ENCODE measurements around the gene PDE6B.
A peak's percentile ranks its signal among the peaks of the same experiment; 100 is the strongest.
"Not testable (repeated sequence)": the region's sequence is repeated elsewhere in the genome, so short reads cannot be mapped to it uniquely, and the experiment has no call there.

The PDE6B gene

DNA sequence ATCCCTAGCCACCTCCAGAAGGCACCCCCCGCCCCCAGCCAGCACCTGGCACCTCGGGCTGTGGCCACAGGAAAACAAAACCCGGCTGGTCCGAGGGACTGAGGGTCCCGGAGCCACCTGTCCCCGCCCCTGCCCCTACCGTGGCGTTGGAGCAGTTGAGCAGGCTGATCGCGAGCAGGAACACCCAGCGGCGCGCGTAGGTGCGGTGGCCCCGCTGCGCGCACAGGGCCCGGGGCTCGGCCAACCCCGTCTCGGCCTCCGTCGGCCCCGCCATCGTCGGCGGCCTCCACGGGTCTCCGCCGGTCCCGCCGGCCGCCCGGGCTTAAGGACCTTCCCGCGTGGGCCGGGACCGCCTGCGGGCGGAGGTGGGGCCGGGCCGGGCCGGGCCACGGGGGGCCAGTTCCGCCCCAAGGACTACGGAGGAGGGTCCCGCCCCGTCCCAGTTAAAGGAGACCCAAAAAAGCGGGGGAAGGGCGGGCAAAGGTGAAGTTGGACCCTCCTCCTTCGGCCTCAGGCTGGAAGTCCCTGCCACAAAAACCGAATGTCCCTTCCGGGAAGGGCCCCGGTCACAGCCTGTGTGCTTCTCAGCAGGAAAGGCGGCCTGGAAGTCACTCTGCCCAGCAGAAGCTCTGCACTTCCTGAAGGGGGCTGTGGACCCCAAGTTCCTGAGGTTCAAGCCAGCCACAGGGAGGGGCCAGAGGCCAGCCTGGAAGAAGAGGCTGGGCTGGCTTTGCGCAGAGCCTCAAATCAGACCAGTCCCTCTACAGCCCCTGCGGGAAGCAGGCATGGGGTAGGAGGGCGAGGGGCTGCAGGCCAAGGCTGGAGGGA lies 63.7 kb downstream of the PDE6B start, which contains the start of gene SLC49A3:
SLC49A3 (minus strand) TSS at position 298 of the 828 bp plus-strand sequence; CDS start at position 274, 24 bp downstream.
- DNase-seq = no peak
- in situ Hi-C loops (cut with MboI; ENCODE audit: low pct_unique_long_range_greater_than_20kb, low sequenced_read_pairs) = no loop called here

DNA sequence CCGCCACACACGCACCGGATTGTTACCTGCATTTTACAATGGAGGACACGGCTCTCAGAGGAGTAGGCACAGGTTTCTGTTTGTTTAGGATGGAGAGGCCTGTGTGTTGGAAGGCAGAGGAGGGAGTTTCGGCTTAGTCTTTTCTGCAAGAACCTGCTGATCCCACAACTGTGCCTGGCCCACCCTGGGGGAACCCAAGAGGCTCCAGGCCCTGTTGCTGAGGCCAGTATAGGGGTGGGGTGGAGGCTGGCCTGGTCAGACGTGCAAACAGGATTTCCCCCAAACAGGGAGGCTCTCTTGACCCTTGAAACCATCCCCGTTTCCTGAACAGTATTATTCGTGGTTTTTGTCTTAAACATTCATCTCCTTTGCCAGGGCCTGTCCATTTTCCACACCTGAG lies 64.3 kb downstream of the PDE6B start:
- in situ Hi-C loops (cut with MboI; ENCODE audit: low pct_unique_long_range_greater_than_20kb, low sequenced_read_pairs) = no loop called here

DNA sequence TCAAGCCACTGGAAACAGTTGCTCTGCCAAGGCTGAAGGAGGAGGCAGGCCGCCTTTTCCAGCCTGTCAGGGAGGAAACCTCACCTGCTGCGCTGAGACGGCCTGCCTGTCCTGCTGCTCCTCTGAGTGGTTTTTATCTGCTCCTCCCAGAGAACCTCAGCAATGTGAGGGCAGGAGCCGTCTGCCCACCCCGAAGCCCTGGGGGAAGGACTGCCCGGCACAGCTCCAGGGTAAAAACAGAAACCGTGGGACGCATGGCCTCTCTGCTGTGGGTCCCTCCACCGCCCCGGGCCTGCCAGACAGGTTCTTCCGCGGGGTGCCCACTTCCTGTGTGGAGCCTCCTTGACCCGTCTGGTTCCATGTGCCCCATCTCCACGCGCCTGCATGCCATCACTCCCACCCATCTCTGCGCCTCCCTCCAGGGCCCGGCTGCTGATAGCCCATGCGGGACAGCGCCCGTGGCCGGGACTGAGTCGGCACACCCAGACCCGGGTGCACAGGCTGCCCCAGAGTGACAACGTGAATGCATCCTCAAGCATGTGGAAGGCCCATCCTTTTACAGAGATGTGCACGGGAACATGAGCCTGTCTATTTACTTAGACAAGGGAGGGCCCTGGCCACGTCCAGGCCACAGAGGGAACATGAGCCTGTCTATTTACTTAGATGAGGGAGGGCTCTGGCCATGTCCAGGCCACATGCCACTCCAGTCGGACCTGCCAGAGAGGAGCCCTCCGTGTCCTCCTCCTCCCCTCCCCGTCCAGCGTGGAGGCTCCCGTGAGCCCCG lies 67.6 kb downstream of the PDE6B start:
- in situ Hi-C loops (cut with MboI; ENCODE audit: low pct_unique_long_range_greater_than_20kb, low sequenced_read_pairs) = no loop called here
- no peak for DNase-seq

More for the DNA sequence above, 64.3 kb downstream of the PDE6B start:
- no peak for DNase-seq

DNA sequence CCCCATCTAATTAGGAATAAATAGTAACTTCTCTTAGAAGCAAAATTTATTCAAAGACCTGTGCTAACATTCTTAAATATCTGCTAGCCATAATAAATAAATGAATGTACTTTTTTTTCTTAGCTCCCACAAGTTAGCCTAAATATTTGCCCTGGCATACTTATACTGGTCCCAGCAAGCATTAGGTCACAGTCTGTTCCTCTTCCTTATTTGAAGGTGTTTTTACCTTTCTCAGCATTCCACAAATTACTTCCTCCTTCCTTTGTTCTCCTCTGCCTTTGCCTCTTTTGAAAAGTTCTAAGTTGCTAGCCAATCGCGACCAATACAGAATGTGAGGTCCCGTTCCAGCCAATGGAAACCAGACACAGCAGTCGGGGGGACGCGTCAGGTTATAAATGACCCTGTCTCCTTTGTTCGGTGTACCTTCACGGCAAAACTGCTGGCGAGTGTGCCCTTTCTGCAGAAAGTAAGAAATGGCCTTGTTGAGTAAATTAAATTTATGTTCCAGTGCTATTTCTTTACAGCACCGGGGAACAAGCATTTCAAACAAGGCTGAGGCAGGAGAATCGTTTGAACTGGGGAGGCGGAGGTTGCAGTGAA lies 69.1 kb downstream of the PDE6B start:
- DNase-seq; in situ Hi-C loops (cut with MboI; ENCODE audit: low pct_unique_long_range_greater_than_20kb, low sequenced_read_pairs): not testable (repeated sequence)

DNA sequence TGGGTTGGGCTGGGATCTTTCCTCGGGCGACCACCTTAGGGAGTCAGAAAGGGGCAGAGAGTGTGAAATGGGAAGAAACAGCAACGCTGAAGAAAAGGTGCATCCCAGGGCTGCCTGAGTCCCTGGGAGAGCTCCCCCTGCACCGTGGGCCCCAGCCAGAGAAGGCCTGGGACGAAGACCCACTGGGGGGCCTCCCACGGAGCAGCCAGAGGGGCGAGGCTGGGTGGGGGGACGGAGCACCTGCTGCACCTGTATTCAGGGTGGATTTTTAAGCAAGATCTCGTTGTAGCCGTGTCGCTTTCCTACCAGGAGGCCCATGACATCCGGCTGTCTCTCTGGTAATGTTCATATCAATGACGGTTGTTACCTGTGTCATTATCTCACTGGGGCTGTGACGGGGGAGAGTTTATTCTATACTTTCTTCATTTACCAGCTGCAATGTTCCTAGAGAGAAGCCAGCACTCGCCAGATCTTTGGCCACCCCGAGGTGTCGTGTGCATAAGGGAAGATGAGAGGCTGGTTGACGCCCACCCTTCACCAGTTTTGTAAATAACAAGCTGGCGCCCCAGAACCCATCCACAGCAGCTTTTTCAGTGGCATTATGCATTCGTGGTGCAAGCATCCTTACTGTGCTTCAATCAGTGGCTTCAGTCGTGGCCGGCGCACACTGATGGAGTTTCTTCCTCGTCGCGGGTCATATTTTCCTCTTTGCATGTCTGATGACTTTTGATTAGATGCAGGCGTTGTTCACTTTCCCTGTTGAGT lies 74.6 kb downstream of the PDE6B start:
- in situ Hi-C loops (cut with MboI; ENCODE audit: low pct_unique_long_range_greater_than_20kb, low sequenced_read_pairs) = no loop called here
- DNase-seq = no peak

DNA sequence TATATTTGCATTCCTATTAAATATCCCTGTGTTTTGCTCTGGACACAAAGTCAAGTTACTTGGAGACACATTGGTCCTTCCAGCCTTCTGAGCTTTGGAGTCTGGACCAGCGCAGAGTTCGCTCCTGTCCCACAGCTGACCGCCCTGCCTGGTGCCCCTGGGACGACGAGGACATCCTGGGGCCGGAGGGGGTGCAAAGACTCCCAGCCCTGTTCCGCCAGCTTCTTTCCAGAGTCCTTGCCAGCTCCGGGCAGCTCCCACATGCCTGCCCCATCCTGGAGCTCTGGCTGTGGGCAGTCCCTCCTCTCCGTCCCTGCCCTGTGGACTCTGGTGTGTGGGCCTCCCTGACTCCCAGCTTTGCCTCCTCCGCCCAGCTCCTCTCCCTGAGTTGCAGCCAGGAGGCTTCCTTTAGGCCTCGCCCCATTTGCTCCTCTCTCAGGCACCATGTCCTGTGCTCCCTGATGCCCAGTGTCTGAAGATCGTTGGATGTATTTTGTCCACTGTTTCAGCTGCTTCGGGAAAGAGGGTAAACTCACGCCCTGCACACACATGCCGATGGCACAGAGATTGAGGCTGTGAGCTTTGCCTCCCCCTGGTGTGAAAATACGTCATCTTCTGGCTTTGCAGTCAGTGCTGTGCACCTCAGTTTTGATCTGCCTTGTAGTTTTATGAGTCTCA lies 75.4 kb downstream of the PDE6B start:
- DNase-seq = no peak
- in situ Hi-C loops (cut with MboI; ENCODE audit: low pct_unique_long_range_greater_than_20kb, low sequenced_read_pairs) = no loop called here

DNA sequence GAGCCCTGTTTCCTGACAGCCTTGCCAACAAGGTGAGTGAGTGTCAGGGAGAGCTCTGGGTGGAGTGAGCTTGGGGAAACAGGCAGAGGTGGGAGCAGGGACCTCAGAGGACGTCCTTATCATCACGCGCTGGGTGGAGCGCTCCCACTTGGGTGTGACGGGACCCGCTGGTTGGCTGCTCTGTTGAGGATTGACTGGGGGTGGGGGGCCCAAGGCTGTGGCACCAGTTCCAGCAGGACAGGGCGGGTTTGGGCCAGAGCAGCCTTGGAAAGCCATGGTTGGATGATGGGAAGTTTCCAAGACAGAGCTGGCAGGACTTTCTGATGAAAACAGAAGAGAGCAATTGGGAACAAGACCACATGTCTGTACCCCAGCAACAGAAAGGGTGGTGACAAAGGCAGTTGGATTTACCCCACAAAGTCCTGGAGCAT lies 77.3 kb downstream of the PDE6B start:
- DNase-seq = no peak
- in situ Hi-C loops (cut with MboI; ENCODE audit: low pct_unique_long_range_greater_than_20kb, low sequenced_read_pairs) = no loop called here

DNA sequence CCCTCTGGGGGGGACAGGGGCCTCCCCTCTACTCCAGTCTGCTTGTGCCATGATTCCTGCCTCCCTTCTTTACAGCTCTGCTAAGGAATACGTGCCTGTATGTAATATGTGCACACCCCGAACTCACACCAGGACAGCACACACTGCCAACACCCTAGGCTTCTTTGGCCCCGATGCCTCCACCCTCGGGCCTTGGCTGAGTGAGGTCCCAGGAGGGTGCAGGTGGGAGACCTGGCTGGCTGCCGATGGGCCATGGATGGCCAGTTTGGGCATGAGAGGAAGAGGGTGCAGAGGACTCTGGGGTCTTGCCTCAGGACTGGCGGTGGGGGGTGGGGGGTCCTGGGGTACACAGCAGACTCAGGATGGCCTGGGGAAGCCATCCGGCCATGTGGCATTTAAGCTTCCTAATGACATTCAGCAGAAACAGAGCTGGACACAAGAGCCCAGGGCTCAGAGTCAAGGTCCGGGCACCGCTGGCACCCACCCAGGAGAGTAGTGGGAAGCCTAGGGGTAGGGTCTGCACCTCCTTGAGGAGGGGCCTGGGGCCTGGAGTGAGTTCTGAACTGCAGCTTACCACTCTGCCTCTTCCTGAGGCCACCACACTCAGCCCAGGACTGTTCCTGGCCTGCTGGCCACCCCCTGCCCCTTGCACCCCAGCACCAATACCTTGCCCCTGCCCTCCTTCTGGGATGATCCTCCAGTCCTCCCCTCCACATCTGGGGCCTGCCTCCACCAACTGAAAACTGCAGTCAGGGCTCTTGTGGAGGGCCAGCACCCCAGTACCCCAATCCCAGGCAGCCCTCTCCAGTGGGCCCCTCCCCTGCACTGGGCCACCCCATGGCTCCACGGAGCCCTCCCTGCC lies 78.2 kb downstream of the PDE6B start:
- in situ Hi-C loops (cut with MboI; ENCODE audit: low pct_unique_long_range_greater_than_20kb, low sequenced_read_pairs) = no loop called here
- DNase-seq = no peak

DNA sequence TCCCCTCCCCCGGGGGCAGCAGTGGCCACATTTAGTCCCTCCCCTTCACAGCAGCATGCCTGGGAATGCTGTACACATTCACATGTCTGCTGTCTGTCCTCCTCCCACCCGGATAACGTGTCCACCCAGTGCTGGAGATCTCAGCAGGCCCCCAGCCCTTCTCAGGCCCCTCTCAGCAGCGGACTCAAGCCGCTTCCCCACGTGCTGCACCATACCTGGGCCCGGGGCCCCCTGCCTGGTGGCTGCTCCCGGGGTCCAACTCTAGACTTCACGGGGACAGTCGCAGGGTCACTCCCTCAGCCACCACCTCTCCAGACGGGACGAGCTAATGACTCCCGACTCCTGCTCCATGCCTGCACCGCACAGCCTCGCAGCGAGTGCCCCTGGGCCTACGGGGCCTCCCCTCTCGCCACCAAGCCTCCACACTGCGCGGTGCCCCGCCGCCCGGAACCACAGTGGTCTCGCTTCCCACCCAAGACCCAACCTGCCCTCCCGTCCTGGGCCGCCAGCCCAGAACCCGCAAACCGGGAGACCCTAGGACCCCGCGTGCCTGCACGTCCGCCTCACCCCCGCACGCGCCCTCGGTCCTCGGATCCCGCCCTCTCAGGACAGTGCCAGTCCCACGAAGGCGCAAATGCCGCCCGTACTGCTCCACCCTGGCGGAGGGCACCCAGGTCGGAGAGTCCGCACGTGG lies 79.0 kb downstream of the PDE6B start:
- DNase-seq = no peak
- in situ Hi-C loops (cut with MboI; ENCODE audit: low pct_unique_long_range_greater_than_20kb, low sequenced_read_pairs) = no loop called here

DNA sequence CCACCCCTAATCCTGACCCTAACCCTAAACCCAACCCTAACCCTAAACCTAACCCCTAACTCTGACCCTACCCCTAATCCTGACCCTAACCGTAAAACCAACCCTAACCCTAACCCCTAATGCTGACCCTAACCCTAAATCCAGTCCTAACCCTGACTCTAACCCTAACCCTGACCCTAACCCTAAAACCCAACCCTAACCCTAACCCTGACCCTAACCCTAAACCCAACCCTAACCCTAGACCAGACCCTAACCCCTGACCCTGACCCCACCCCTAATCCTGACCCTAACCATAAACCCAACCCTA lies 79.6 kb downstream of the PDE6B start:
- no peak for DNase-seq
- in situ Hi-C loops (cut with MboI; ENCODE audit: low pct_unique_long_range_greater_than_20kb, low sequenced_read_pairs) = no loop called here

DNA sequence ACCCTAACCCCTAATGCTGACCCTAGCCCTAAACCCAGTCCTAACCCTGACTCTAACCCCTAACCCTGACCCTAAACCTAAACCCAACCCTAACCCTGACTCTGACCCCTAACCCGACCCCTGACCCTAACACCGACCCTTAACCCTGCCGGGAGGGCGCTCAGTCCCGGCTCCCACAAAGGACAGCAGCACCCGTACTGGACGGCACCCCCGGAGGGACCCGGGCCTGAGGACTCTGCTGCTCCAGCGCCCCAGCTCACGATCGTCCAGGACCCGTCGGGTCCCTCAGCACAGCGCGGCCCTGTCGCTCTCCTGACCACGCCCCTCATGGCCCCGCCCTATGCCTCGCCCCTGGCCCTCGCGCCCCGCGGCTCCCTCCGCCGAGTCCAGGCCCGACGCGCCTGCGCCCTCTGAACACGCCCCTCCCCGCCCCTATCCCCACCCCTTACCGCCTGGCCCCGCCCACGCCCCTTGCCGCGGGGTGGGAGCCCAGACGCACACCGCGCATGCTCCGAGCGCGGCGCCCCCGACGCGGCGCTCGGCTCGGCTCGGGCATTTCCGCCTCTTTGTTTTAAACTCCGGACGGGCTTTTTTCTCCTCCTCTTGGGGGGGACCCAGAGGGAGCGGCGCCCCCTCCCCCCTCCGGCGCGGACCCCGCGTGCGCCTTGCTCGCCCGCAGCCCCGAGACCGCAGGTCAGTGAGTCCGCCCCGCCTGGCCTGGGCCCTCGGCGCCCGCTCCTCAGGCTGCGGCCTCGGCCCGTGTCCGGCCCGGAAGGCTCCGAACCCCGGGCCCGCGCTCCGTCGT lies 80.1 kb downstream of the PDE6B start, which contains the start of gene PCGF3:
PCGF3 (plus strand) TSS at position 555 of the 805 bp plus-strand sequence. CDS start 27,849 bp downstream, outside the sequence.
- DNase-seq = peak; percentile 79
- in situ Hi-C loops (cut with MboI; ENCODE audit: low pct_unique_long_range_greater_than_20kb, low sequenced_read_pairs) = no loop called here

DNA sequence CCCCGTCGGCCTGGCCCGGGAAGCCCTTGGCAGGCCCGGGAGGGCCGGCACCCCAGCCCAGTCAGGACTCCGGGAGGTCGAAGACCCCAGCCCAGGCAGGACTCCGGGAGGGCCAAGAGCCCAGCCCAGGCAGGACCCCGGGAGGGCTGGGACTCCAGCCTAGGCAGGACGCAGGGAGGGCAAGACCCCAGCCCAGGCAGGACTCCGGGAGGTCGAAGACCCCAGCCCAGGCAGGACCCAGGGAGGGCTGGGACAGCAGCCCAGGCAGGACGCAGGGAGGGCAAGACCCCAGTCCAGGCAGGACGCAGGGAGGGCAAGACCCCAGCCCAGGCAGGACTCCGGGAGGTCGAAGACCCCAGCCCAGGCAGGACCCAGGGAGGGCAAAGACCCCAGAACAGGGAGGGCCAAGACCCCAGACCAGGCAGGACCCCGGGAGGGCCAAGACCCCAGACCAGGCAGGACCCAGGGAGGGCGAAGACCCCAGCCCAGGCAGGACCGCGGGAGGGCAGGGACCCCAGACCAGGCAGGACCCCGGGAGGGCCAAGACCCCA lies 80.8 kb downstream of the PDE6B start:
- DNase-seq; in situ Hi-C loops (cut with MboI; ENCODE audit: low pct_unique_long_range_greater_than_20kb, low sequenced_read_pairs): not testable (repeated sequence)

DNA sequence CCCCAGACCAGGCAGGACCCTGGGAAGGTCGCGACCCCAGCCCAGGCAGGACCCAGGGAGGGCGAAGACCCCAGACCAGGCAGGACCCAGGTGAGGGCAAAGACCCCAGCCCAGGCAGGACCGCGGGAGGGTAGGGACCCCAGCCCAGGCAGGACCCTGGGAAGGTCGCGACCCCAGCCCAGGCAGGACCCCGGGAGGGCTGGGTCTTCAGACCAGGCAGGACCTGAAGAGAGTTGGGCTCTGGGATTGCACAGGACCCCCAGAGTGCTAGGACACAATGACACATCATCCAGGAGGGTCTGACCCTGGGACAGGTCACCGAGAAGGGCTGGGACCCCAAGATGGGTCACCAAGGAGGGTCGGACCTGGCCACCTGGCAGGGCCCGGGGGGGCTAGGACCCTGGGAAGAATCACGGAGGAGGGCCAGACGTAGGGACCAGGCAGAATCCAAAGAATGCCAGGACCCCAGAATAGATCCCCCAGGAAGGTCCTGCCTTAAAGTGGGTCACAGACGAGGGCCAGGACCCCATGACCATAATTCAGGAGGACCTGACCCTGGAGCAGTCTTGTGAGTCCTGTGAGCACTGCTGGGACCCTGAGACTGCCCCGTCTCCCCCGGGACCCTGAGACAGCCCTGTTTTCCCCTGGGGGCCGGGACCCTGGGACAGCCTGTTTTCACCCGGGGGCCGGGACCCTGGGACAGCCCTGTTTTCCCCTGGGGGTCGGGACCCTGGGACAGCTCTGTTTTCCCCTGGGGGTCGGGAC lies 81.6 kb downstream of the PDE6B start:
- in situ Hi-C loops (cut with MboI; ENCODE audit: low pct_unique_long_range_greater_than_20kb, low sequenced_read_pairs) = no loop called here
- no peak for DNase-seq

DNA sequence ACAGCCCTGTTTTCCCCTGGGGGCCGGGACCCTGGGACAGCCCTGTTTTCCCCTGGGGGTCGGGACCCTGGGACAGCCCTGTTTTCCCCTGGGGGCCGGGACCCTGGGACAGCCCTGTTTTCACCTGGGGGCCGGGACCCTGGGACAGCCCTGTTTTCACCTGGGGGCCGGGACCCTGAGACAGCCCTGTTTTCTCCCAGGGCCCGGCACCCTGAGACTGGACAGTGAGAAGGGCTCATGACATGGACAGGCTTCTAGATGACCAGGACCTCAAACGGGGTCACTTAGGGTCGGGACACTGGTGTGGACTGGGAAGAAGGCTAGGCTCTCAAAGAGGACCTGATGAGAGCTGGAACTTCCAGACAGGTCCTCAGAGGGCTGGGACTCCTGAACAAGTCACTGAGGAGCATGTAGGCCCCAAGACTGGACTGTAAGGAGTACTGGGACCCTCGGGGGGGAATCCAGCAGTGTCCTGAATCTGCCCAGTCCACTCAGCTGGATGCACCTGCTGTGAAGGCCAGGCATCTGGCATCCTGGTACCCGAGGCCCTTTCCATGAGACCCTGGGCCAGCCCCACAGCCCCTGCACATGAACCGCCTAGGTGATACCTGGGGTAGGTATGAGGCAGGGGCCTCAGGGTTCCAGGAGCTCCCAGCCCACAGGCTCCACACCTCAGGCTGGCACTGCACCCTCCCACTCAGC lies 82.7 kb downstream of the PDE6B start:
- in situ Hi-C loops (cut with MboI; ENCODE audit: low pct_unique_long_range_greater_than_20kb, low sequenced_read_pairs) = no loop called here
- DNase-seq = no peak

DNA sequence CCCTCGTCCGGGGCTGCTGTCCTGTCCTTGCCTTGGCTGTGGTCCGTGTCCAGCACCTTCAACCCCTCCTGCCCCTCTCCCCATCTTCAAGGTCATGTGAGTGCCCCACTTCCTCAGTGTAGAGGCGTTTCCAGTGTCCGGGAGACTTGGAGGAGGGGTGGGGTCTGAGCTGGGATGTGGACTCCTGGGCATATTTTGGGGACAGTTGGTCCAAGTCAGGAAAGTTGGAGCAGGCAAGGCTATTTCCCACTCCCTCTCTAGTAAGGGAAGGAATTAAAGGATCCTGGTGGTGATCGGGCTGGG lies 83.2 kb downstream of the PDE6B start:
- in situ Hi-C loops (cut with MboI; ENCODE audit: low pct_unique_long_range_greater_than_20kb, low sequenced_read_pairs) = no loop called here
- no peak for DNase-seq
